Panc1 (cell line): ENCODE results near the gene C3orf49. TPM values are rescaled to one million over a fixed set of nuclear protein-coding genes. Genes with fewer than 3 reads are reported as not detected.

Experiments
- ATAC-seq: fragments of 200-7000 bp; cut with Tn5 transposase; 2 replicates; pipeline ENCODE4 v1.9.1; 2020; ENCODE audit warnings: mild to moderate bottlenecking, moderate library complexity
- BruUV-seq: library from RNA; stranded (reverse); fragments of 400-500 nt; replicated peaks from 2 replicates; lab custom pipeline; 2021; lab: Mats Ljungman, UMichigan
- CTCF ChIA-PET: fragments of 300-600 bp; sonication (Branson Sonifier 250); formaldehyde crosslinking; loops from one replicate; lab custom pipeline; 2022; ENCODE audit warnings: antibody characterized with exemption; lab: Charles Lee
- POLR2A ChIA-PET: fragments of 300-600 bp; sonication (Branson Sonifier 250); formaldehyde crosslinking; loops from one replicate; lab custom pipeline; 2022; ENCODE audit warnings: antibody characterized with exemption; lab: Charles Lee
- DNase-seq: peaks from one replicate; pipeline ENCODE4 v3.0.0-alpha.2; 2010; ENCODE audit warnings: low read depth, low spot score
- H3K27ac ChIP-seq: 2 replicates; pipeline ENCODE4 v1.5.1; 2011; ENCODE audit warnings: mild to moderate bottlenecking, low read length, inconsistent platforms
- H3K27me3 ChIP-seq: fragments of 200-500 bp; sonication (Bioruptor generic); 2 replicates; pipeline ENCODE4 v1.6.0; 2014; ENCODE audit warnings: low read length, inconsistent platforms; ENCODE audit not compliant: control insufficient read depth, insufficient read depth
- H3K36me3 ChIP-seq: fragments of 200-500 bp; sonication (Bioruptor generic); 2 replicates; pipeline ENCODE4 v1.5.1; 2014; ENCODE audit warnings: inconsistent platforms, mild to moderate bottlenecking, low read length, moderate library complexity; ENCODE audit not compliant: control insufficient read depth, insufficient read depth
- H3K4me1 ChIP-seq: 2 replicates; pipeline ENCODE4 v1.5.1; 2011; ENCODE audit warnings: inconsistent platforms, mild to moderate bottlenecking, low read length, moderate library complexity; ENCODE audit not compliant: control insufficient read depth, insufficient read depth
- H3K4me3 ChIP-seq, 2 experiments: 2 replicates each; pipeline ENCODE4 v1.5.1; 2011 to 2012; ENCODE audit warnings: low read depth in 2 of 2, low read length in 2 of 2, mild to moderate bottlenecking in 2 of 2, inconsistent platforms in 1 of 2, moderate library complexity in 1 of 2
- H3K9me3 ChIP-seq: fragments of 200-500 bp; sonication (Bioruptor generic); 2 replicates; pipeline ENCODE4 v1.5.1; 2014; ENCODE audit warnings: low read depth, mild to moderate bottlenecking, inconsistent platforms, low read length, moderate library complexity; ENCODE audit not compliant: control insufficient read depth, insufficient read depth
- CTCF ChIP-seq: fragments of 450-650 bp; IDR thresholded peaks from 2 replicates; pipeline ENCODE4 v1.5.1; 2017; ENCODE audit warnings: mild to moderate bottlenecking
- POLR2AphosphoS5 ChIP-seq: IDR thresholded peaks from 2 replicates; pipeline ENCODE4 v1.6.1; 2012; ENCODE audit warnings: mild to moderate bottlenecking, low read depth, low read length, moderate library complexity
- REST ChIP-seq, 2 experiments: IDR thresholded peaks; 2 replicates each; pipeline ENCODE4 v1.6.1; 2011 to 2012; ENCODE audit warnings: low read depth in 2 of 2, control low read depth in 1 of 2, low read length in 1 of 2, mild to moderate bottlenecking in 1 of 2, moderate library complexity in 1 of 2; ENCODE audit not compliant: insufficient read depth in 1 of 2
- SIN3A ChIP-seq: IDR thresholded peaks from 2 replicates; pipeline ENCODE4 v1.6.1; 2012; ENCODE audit warnings: low read depth, mild to moderate bottlenecking, low read length, moderate library complexity, borderline replicate concordance; ENCODE audit not compliant: insufficient read depth
- TCF7L2 ChIP-seq: IDR thresholded peaks from 2 replicates; pipeline ENCODE4 v1.6.1; 2011; ENCODE audit warnings: mild to moderate bottlenecking, low read depth, low read length, inconsistent platforms
- in situ Hi-C: cut with HindIII; loops from 2 replicates; pipeline ENCODE4 v1.10.0; 2016; ENCODE audit warnings: low sequenced_read_pairs, low pct_unique_long_range_greater_than_20kb
- intact Hi-C: fragments of 100-400 bp; cut with micrococcal nuclease; formaldehyde crosslinking; loops from one replicate; pipeline ENCODE4 v1.10.0; 2022; ENCODE audit not compliant: unreplicated experiment
- total RNA-seq: library from RNA; stranded (reverse); gene quantifications from one replicate; pipeline ENCODE4 v1.2.1, GENCODE V29; 2021; ENCODE audit not compliant: unreplicated experiment

Gene C3orf49
- total RNA-seq, 1 experiment from 2014 or later, result not detected

- H3K9me3 ChIP-seq, result no peaks in the 10 kb centered on the region
- H3K4me3 ChIP-seq, result no peak overlapping the region
- H3K27me3 ChIP-seq, result no peaks in the 10 kb centered on the region
- DNase-seq (no peak), ATAC-seq (no peak)
- H3K36me3 ChIP-seq, result no peaks in the 10 kb centered on the region
- H3K4me1 ChIP-seq, result no peaks in the 10 kb centered on the region; the same call in 1 of the 2 replicates
- intact Hi-C loops (no loop called here), in situ Hi-C loops (no loop called here)
- CTCF ChIA-PET, result no interaction called here
- POLR2A ChIA-PET, result no interaction called here
- H3K27ac ChIP-seq, result no peak overlapping the region; the same call in 1 of the 2 replicates
- TF ChIP-seq SIN3A (no peak), POLR2AphosphoS5 (no peak), REST (IDR thresholded peaks at IDR 0.05; ENCODE audit: insufficient read depth in 1 of 2, low read depth in 2 of 2, low read length in 1 of 2) (no peak), CTCF (no peak), TCF7L2 (no peak)
- BruUV-seq, result no TSS peak
Measured at GRCh38 chr3:63880653-63881052, 61.6 kb downstream of the C3orf49 start.

- CTCF ChIA-PET, result no interaction called here
- DNase-seq, result no peak
- intact Hi-C loops, result no loop called here
- Histone ChIP-seq H3K36me3 (no peaks in the 10 kb centered on the region), H3K27ac (no peak overlapping the region), H3K9me3 (no peaks in the 10 kb centered on the region), H3K4me3 (no peak overlapping the region), H3K27me3 (no peaks in the 10 kb centered on the region), H3K4me1 (no peaks in the 10 kb centered on the region)
- POLR2A ChIA-PET, result no interaction called here
- TF ChIP-seq CTCF (no peak), REST (IDR thresholded peaks at IDR 0.05; ENCODE audit: insufficient read depth in 1 of 2, low read depth in 2 of 2, low read length in 1 of 2) (no peak), SIN3A (no peak), TCF7L2 (no peak), POLR2AphosphoS5 (no peak)
- in situ Hi-C loops, result no loop called here
- no peak for ATAC-seq
- no TSS peak for BruUV-seq
Measured at GRCh38 chr3:63886858-63887257, 67.8 kb downstream of the C3orf49 start.
